Measurements from ENCODE around the gene LEMD2.

LEMD2 gene

DNA sequence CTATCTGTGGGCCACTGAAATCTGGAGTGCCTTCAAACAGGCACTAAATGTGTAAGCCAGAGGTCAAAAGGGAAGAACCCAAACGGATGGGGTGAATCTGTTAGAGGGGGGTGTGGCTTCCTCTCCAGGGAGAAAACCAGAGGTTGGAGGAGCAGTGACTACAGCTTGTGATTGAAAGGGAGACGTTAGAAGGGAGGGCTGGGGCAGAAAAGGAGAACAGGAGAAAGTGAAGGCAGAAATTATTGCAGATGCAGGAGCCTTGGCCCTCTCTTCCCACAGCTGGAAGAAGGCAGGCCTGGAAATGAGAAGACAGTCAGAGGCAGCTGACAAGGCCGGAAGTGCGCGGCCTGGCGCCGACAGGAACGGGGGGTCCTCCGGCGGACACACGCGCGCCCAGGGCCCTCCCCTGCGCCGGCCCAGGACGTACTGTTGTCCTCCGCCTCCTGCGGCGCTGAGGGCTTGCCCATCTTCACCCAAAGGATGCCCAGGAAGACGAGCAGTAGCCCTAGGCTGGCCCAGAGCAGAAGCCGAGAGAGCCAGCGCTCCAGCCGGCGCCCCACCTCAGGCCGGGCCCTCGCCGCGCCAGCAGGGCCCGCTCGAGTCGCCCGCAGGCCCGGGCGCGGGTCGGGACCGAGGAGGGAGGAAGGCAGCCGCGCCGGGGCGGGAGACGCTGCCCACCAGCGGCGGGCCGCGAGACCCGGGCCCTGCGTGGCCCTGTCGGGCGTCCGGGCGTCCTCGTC, 806 bp downstream of the LEMD2 start:
- H3K4me3 ChIP-seq (ENCODE audit: low read depth, low read length): peak overlapping the region; percentile 55
- TF ChIP-seq CTCF (IDR thresholded peaks at IDR 0.05; ENCODE audit: low read depth, low read length, missing control alignments): no peak
- in situ Hi-C loops (cut with HindIII; ENCODE audit: low sequenced_read_pairs): no loop called here
- no peak for DNase-seq (ENCODE audit: low read depth)

GRCh38 chr6:33787346-33787953, 1.5 kb downstream of the LEMD2 start:
- in situ Hi-C loops (cut with HindIII; ENCODE audit: low sequenced_read_pairs): no loop called here
- peak overlapping the region; percentile 55 for H3K4me3 ChIP-seq (ENCODE audit: low read depth, low read length)
- DNase-seq (ENCODE audit: low read depth): no peak
- no peak for TF ChIP-seq CTCF (IDR thresholded peaks at IDR 0.05; ENCODE audit: low read depth, low read length, missing control alignments)

- in situ Hi-C loops (cut with HindIII; ENCODE audit: low sequenced_read_pairs): no loop called here
- DNase-seq (ENCODE audit: low read depth): no peak
- no peak for TF ChIP-seq CTCF (IDR thresholded peaks at IDR 0.05; ENCODE audit: low read depth, low read length, missing control alignments)
- H3K4me3 ChIP-seq (ENCODE audit: low read depth, low read length): no peak overlapping the region
Measured at GRCh38 chr6:33786736-33787135, 2.2 kb downstream of the LEMD2 start.

DNA sequence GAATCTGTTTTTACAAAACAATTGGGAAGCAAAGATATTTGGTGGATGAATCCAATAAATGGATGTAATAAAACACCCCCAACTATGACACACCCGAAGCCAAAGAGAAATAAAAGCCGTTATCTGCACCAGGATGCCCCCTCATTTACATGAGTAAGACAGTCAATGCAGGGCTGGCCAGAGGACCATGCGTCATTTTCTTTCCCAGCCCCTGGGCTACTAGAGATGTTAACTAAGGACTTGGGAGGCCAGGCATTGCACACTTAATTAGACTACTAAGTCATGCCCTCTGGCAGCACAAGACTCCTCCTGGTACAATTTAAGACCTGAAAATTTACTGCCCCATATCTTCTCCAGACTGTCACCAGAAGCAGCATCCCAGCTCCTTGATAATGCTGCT, 3.2 kb downstream of the LEMD2 start:
- in situ Hi-C loops (cut with HindIII; ENCODE audit: low sequenced_read_pairs): no loop called here
- DNase-seq (ENCODE audit: low read depth): no peak
- no peak overlapping the region for H3K4me3 ChIP-seq (ENCODE audit: low read depth, low read length)
- TF ChIP-seq CTCF (IDR thresholded peaks at IDR 0.05; ENCODE audit: low read depth, low read length, missing control alignments): no peak

- no peak overlapping the region for H3K4me3 ChIP-seq (ENCODE audit: low read depth, low read length)
- TF ChIP-seq CTCF (IDR thresholded peaks at IDR 0.05; ENCODE audit: low read depth, low read length, missing control alignments): no peak
- DNase-seq (ENCODE audit: low read depth): no peak
- in situ Hi-C loops (cut with HindIII; ENCODE audit: low sequenced_read_pairs): no loop called here
Measured at GRCh38 chr6:33784787-33785186, 4.1 kb downstream of the LEMD2 start.

GRCh38 chr6:33783781-33784520, 5.0 kb downstream of the LEMD2 start:
- DNase-seq (ENCODE audit: low read depth): no peak
- no peak overlapping the region for H3K4me3 ChIP-seq (ENCODE audit: low read depth, low read length)
- in situ Hi-C loops (cut with HindIII; ENCODE audit: low sequenced_read_pairs): no loop called here
- TF ChIP-seq CTCF (IDR thresholded peaks at IDR 0.05; ENCODE audit: low read depth, low read length, missing control alignments): no peak
